Hepatocyte (in vitro differentiated cells): Measurements from ENCODE around the gene SIDT2.

Experiments used
- EZH2 ChIP-seq: fragments of 200-600 bp; sonication (generic); IDR thresholded peaks from 2 replicates; pipeline ENCODE4 v1.6.1; 2016; ENCODE audit warnings: antibody characterized with exemption, mild to moderate bottlenecking, borderline replicate concordance
- EZH2phosphoT487 ChIP-seq: fragments of 200-600 bp; sonication (generic); IDR thresholded peaks from one replicate; pipeline ENCODE4 v1.6.1; 2018; ENCODE audit warnings: antibody characterized with exemption, mild to moderate bottlenecking, low read depth, moderate library complexity; ENCODE audit not compliant: unreplicated experiment, severe bottlenecking

DNA sequence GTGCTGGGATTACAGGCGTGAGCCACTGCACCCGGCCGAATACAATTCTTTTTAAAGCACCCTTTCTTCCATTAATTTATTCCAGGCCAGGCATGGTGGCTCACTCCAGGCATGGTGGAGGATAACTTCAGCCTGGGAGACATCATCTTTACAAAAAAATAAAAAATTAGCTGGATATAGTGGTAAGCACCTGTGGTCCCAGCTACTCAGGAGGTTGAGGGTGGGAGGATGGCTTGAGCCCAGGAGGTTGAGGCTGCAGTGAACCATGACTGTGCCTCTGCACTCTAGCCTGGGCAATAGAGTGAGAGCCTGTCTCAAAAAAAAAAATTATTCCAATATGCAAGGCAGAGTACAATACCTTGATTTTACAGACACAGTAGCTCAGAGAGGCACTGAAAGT lies 32.1 kb downstream of the SIDT2 start:
- TF ChIP-seq EZH2phosphoT487 (no peak), EZH2 (no peak)
